ENCODE results near the gene LTB.

LTB gene

GRCh38 chr6:31587791-31588777 is 5.9 kb upstream of the LTB start:
- peaks cover 8% of the 10 kb centered on the region for H3K4me1 ChIP-seq (ENCODE audit: insufficient read depth, insufficient read length)
- no peak for DNase-seq (ENCODE audit: low read depth, low spot score)
- H3K9me3 ChIP-seq (ENCODE audit: insufficient read depth, low read length) = no peaks in the 10 kb centered on the region
- no peaks in the 10 kb centered on the region for H3K27me3 ChIP-seq (ENCODE audit: insufficient read depth, insufficient read length)
- H3K4me3 ChIP-seq (ENCODE audit: insufficient read length, low read depth) = no peak overlapping the region
- H3K9ac ChIP-seq (ENCODE audit: insufficient read length, low read depth) = no peak overlapping the region
- no peak for TF ChIP-seq ZNF274 (IDR thresholded peaks at IDR 0.05; ENCODE audit: low read depth, low read length)
- TF ChIP-seq YY1 (IDR thresholded peaks at IDR 0.05; ENCODE audit: insufficient read depth, insufficient read length) = no peak
- TF ChIP-seq SUZ12 (IDR thresholded peaks at IDR 0.05; ENCODE audit: extremely low read depth, insufficient read depth, insufficient read length) = no peak
- no peaks in the 10 kb centered on the region for H3K36me3 ChIP-seq (ENCODE audit: insufficient read depth, insufficient read length, low read length)

- no peaks in the 10 kb centered on the region for H3K9me3 ChIP-seq (ENCODE audit: insufficient read depth, low read length)
- H3K4me1 ChIP-seq (ENCODE audit: insufficient read depth, insufficient read length) = peaks cover 11% of the 10 kb centered on the region
- TF ChIP-seq SUZ12 (IDR thresholded peaks at IDR 0.05; ENCODE audit: extremely low read depth, insufficient read depth, insufficient read length) (no peak), ZNF274 (IDR thresholded peaks at IDR 0.05; ENCODE audit: low read depth, low read length) (no peak), YY1 (IDR thresholded peaks at IDR 0.05; ENCODE audit: insufficient read depth, insufficient read length) (no peak)
- H3K9ac ChIP-seq (ENCODE audit: insufficient read length, low read depth) = no peak overlapping the region
- no peak overlapping the region for H3K4me3 ChIP-seq (ENCODE audit: insufficient read length, low read depth)
- no peak for DNase-seq (ENCODE audit: low read depth, low spot score)
- no peaks in the 10 kb centered on the region for H3K27me3 ChIP-seq (ENCODE audit: insufficient read depth, insufficient read length)
- no peaks in the 10 kb centered on the region for H3K36me3 ChIP-seq (ENCODE audit: insufficient read depth, insufficient read length, low read length)
These were observed 4.5 kb upstream of the LTB start for GRCh38 chr6:31586599-31587281.

GRCh38 chr6:31586008-31586407 is 3.8 kb upstream of the LTB start, which contains the start of gene LST1:
Gene LST1, plus strand, starts transcription at chr6:31586277. Its CDS starts 1,023 bp downstream, at chr6:31587300.
- no peak within 1 kb of the TSS for H3K4me3 ChIP-seq (ENCODE audit: insufficient read length, low read depth)
- no peaks in the 10 kb centered on the region for H3K27me3 ChIP-seq (ENCODE audit: insufficient read depth, insufficient read length)
- H3K36me3 ChIP-seq (ENCODE audit: insufficient read depth, insufficient read length, low read length) = no peaks in the 10 kb centered on the region
- no peaks in the 10 kb centered on the region for H3K9me3 ChIP-seq (ENCODE audit: insufficient read depth, low read length)
- peaks cover 12% of the 10 kb centered on the region for H3K4me1 ChIP-seq (ENCODE audit: insufficient read depth, insufficient read length)
- TF ChIP-seq ZNF274 (IDR thresholded peaks at IDR 0.05; ENCODE audit: low read depth, low read length) = no peak
- no peak for TF ChIP-seq SUZ12 (IDR thresholded peaks at IDR 0.05; ENCODE audit: extremely low read depth, insufficient read depth, insufficient read length)
- no peak for TF ChIP-seq YY1 (IDR thresholded peaks at IDR 0.05; ENCODE audit: insufficient read depth, insufficient read length)
- no peak within 1 kb of the TSS for H3K9ac ChIP-seq (ENCODE audit: insufficient read length, low read depth)
- DNase-seq (ENCODE audit: low read depth, low spot score) = no peak

- H3K9me3 ChIP-seq (ENCODE audit: insufficient read depth, low read length) = no peaks in the 10 kb centered on the region
These were observed 3.3 kb upstream of the LTB start for GRCh38 chr6:31585491-31585890.

GRCh38 chr6:31581434-31582229 is 592 bp downstream of the LTB start:
- peak overlapping the region; percentile 78 for H3K4me3 ChIP-seq (ENCODE audit: insufficient read length, low read depth)
- H3K4me1 ChIP-seq (ENCODE audit: insufficient read depth, insufficient read length) = peaks cover 19% of the 10 kb centered on the region
- no peak for TF ChIP-seq SUZ12 (IDR thresholded peaks at IDR 0.05; ENCODE audit: extremely low read depth, insufficient read depth, insufficient read length)
- no peak for TF ChIP-seq YY1 (IDR thresholded peaks at IDR 0.05; ENCODE audit: insufficient read depth, insufficient read length)
- TF ChIP-seq ZNF274 (IDR thresholded peaks at IDR 0.05; ENCODE audit: low read depth, low read length) = no peak
- no peak for DNase-seq (ENCODE audit: low read depth, low spot score)
- peaks cover 3% of the 10 kb centered on the region for H3K36me3 ChIP-seq (ENCODE audit: insufficient read depth, insufficient read length, low read length)
- H3K9ac ChIP-seq (ENCODE audit: insufficient read length, low read depth) = peak overlapping the region; percentile 92
- H3K27me3 ChIP-seq (ENCODE audit: insufficient read depth, insufficient read length) = no peaks in the 10 kb centered on the region
- H3K9me3 ChIP-seq (ENCODE audit: insufficient read depth, low read length) = no peaks in the 10 kb centered on the region

More at GRCh38 chr6:31585491-31585890, 3.3 kb upstream of the LTB start:
- no peaks in the 10 kb centered on the region for H3K36me3 ChIP-seq (ENCODE audit: insufficient read depth, insufficient read length, low read length)
- no peak for TF ChIP-seq ZNF274 (IDR thresholded peaks at IDR 0.05; ENCODE audit: low read depth, low read length)
- TF ChIP-seq SUZ12 (IDR thresholded peaks at IDR 0.05; ENCODE audit: extremely low read depth, insufficient read depth, insufficient read length) = no peak
- TF ChIP-seq YY1 (IDR thresholded peaks at IDR 0.05; ENCODE audit: insufficient read depth, insufficient read length) = no peak
- no peak overlapping the region for H3K4me3 ChIP-seq (ENCODE audit: insufficient read length, low read depth)
- H3K4me1 ChIP-seq (ENCODE audit: insufficient read depth, insufficient read length) = peaks cover 13% of the 10 kb centered on the region
- H3K9ac ChIP-seq (ENCODE audit: insufficient read length, low read depth) = no peak overlapping the region
- DNase-seq (ENCODE audit: low read depth, low spot score) = no peak
- H3K27me3 ChIP-seq (ENCODE audit: insufficient read depth, insufficient read length) = no peaks in the 10 kb centered on the region

- Histone ChIP-seq H3K9ac (ENCODE audit: insufficient read length, low read depth) (peak overlapping the region; percentile 92), H3K27me3 (ENCODE audit: insufficient read depth, insufficient read length) (no peaks in the 10 kb centered on the region), H3K9me3 (ENCODE audit: insufficient read depth, low read length) (no peaks in the 10 kb centered on the region), H3K4me1 (ENCODE audit: insufficient read depth, insufficient read length) (peaks cover 13% of the 10 kb centered on the region), H3K36me3 (ENCODE audit: insufficient read depth, insufficient read length, low read length) (peaks cover 3% of the 10 kb centered on the region), H3K4me3 (ENCODE audit: insufficient read length, low read depth) (peak overlapping the region; percentile 78)
- DNase-seq (ENCODE audit: low read depth, low spot score) = no peak
- TF ChIP-seq YY1 (IDR thresholded peaks at IDR 0.05; ENCODE audit: insufficient read depth, insufficient read length) (no peak), ZNF274 (IDR thresholded peaks at IDR 0.05; ENCODE audit: low read depth, low read length) (no peak), SUZ12 (IDR thresholded peaks at IDR 0.05; ENCODE audit: extremely low read depth, insufficient read depth, insufficient read length) (no peak)
These were observed 1.3 kb downstream of the LTB start for GRCh38 chr6:31580807-31581433.
